H1 (cell line): ENCODE results near the gene SPIRE2. TPM values are rescaled to one million over a fixed set of nuclear protein-coding genes. Genes with fewer than 3 reads are reported as not detected.

Experiments
- CBX8 ChIP-seq: fragments of 300-800, 300-1000 bp; sonication (generic); IDR thresholded peaks from 2 replicates; pipeline ENCODE4 v1.7.1; 2016; ENCODE audit warnings: low read depth, low read length, borderline replicate concordance
- E2F6 ChIP-seq: IDR thresholded peaks from 2 replicates; pipeline ENCODE4 v1.6.1; 2012; ENCODE audit warnings: inconsistent platforms
- EP300 ChIP-seq, 2 experiments: IDR thresholded peaks; 1 replicate in 1 of 2; 2 replicates in 1 of 2; pipeline ENCODE4 v1.6.1; 2011 to 2012; ENCODE audit warnings: low read depth in 2 of 2, low read length in 2 of 2, mild to moderate bottlenecking in 2 of 2, borderline replicate concordance in 1 of 2, inconsistent platforms in 1 of 2, moderate library complexity in 1 of 2
- GABPA ChIP-seq: IDR thresholded peaks from 2 replicates; pipeline ENCODE4 v1.6.1; 2011; ENCODE audit warnings: mild to moderate bottlenecking, low read length, moderate library complexity, borderline replicate concordance; ENCODE audit not compliant: insufficient read depth
- PHF8 ChIP-seq: fragments of 200-600 bp; sonication (generic); conservative IDR thresholded peaks from 2 replicates; pipeline ENCODE4 v1.7.1; 2012; ENCODE audit warnings: low read depth, mild to moderate bottlenecking, inconsistent platforms, low read length, moderate library complexity
- POU5F1 ChIP-seq: IDR thresholded peaks from 2 replicates; pipeline ENCODE4 v1.6.1; 2011; ENCODE audit warnings: low read depth, mild to moderate bottlenecking, low read length, moderate library complexity
- RXRA ChIP-seq: IDR thresholded peaks from 2 replicates; pipeline ENCODE4 v1.6.1; 2011; ENCODE audit warnings: low read depth, mild to moderate bottlenecking, low read length, moderate library complexity; ENCODE audit not compliant: insufficient read depth
- SRF ChIP-seq: IDR thresholded peaks from 2 replicates; pipeline ENCODE4 v1.6.1; 2011; ENCODE audit warnings: mild to moderate bottlenecking, low read depth, low read length, moderate library complexity
- SUZ12 ChIP-seq: fragments of 200-600 bp; sonication (generic); IDR thresholded peaks from 2 replicates; pipeline ENCODE4 v1.6.1; 2012; ENCODE audit warnings: mild to moderate bottlenecking, inconsistent platforms, low read length, moderate library complexity, mixed read lengths
- polyA plus RNA-seq, 7 experiments: library from polyadenylated mRNA; depleted of rRNA in 3 of 7; stranded (reverse) in 5 of 7; unstranded in 2 of 7; fragments of >200 nt in 5 of 7; fragments of 200-250 nt in 2 of 7; gene quantifications; 1 replicate in 5 of 7; 2 replicates in 1 of 7; 4 replicates in 1 of 7; pipeline versions ENCODE4 v1.2.1 to v1.2.3, GENCODE V29; 2011 to 2013; ENCODE audit warnings: missing spikeins in 2 of 7, mixed read lengths in 2 of 7
- total RNA-seq: library from RNA; stranded (reverse); fragmentation: NEBNext Ultra II Directional; extraction: Animal tissue kit (Norgen Biotek cat#: 25700); gene quantifications from 2 replicates; pipeline ENCODE4 v1.2.1, GENCODE V29; 2021

The SPIRE2 gene
- total and polyA plus RNA-seq, 2 of the 8 experiments (the other 6 are each of a cell fraction or from before 2014, with no cell fraction given) = 7.4 to 15.4 TPM

- TF ChIP-seq GABPA (no peak), CBX8 (no peak), EP300 (IDR thresholded peaks at IDR 0.05; ENCODE audit: borderline replicate concordance in 1 of 2, low read depth in 2 of 2, low read length in 2 of 2) (no peak), SUZ12 (no peak), E2F6 (no peak), SRF (no peak), PHF8 (no peak), POU5F1 (no peak), RXRA (no peak)
- TF ChIP-seq, all 59 proteins: peak for 0
These were observed 25.2 kb downstream of the SPIRE2 start (continued) for GRCh38 chr16:89853306-89853993.
